SU-DHL-6 (cell line): ENCODE measurements around the gene STRADA.

Experiments
- CTCF ChIP-seq: fragments of 200-600 bp; sonication (generic); IDR thresholded peaks from one replicate; pipeline ENCODE4 v1.5.1; 2017; ENCODE audit warnings: antibody characterized with exemption, mild to moderate bottlenecking, low read length, moderate library complexity; ENCODE audit not compliant: insufficient read depth, poor library complexity, severe bottlenecking
- EZH2phosphoT487 ChIP-seq: fragments of 200-600 bp; sonication (generic), shearing (Covaris generic); conservative IDR thresholded peaks from 2 replicates; pipeline ENCODE4 v1.6.1; 2018; ENCODE audit warnings: mild to moderate bottlenecking, antibody characterized with exemption, low read length, moderate library complexity, mixed read lengths

DNA sequence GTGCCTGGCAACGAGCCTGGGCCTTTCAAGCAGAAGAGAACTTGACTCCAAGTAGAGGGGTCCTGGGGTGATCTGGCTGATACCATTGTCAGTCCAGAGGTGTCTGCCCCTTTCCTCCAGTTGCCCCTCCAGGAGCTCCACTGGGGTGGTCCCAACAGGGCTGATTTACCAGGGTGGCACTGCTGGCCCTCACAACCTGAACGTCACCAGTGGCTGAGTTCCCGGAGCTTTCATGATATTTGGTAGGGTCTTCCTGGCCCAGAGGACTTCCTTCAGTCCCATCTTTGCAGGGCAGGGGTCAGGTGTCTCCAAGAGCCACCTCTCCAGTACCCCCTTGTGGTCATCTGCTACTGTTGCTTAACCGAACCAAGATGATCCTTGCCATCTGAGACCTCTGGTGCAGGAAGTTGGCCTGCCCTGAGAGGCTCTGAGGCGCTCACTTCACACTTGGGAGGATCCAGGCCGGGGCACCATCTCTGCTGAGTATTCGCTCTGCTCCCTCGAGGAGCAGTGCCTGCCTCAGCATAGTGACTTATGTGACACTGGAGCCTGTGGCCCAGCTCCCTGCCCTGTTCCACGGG, 45.1 kb downstream of the STRADA start:
- TF ChIP-seq CTCF, result peak; percentile 29
- no peak for TF ChIP-seq EZH2phosphoT487
